Measurements from ENCODE around the gene XPA.

XPA gene

DNA sequence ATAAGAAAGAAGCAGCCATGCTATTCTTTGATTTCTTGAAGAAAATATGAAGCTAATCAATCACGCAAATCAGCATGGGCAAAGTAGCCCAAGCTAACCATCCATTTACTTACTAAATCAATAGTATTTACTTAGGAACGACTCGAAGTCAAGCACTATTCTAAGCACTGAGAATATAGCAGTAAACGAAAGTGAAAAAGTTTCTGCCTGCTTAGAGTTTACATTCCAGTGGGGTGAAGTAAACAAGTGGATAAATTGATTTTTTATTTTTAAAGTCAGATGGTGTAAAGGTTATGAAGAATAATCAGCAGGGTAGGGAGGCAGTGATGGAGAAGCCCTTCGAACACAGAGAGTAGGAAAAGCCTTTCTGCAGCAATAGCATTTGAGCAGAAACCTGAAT is 69.5 kb downstream of the XPA start:
- TF ChIP-seq CTCF (IDR thresholded peaks at IDR 0.05), result no peak
- Histone ChIP-seq H3K27ac (no peak overlapping the region), H3K4me3 (no peak overlapping the region)
- DNase-seq (ENCODE audit: low spot score), result no peak

DNA sequence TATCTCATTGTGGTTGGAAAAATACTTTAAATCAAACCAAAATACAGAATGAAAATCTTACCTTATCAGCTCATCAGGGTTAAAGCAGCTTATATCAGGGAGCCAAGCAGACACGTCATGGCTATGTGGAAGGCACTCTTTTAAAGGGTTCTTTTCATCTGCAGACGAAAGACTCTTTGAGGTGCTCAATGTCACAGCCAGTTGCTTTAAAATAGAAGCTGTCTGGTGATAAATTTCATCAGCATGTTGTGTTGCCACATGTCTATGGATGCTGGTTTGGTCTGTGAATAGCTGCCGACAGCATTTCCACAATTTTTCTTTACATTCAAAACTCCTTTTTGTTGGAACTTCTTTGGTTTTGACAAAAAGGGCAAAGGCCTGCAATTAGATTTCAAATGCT is 71.5 kb downstream of the XPA start:
- no peak for TF ChIP-seq CTCF (IDR thresholded peaks at IDR 0.05)
- no peak for DNase-seq (ENCODE audit: low spot score)
- Histone ChIP-seq H3K4me3 (no peak overlapping the region), H3K27ac (no peak overlapping the region)
